GM21447 (cell line): ENCODE data around the gene DAB2IP.

Experiments
- ATAC-seq: cut with Tn5 transposase; IDR thresholded peaks from one replicate; pipeline ENCODE4 v1.9.1; 2021; ENCODE audit not compliant: unreplicated experiment

DAB2IP gene

GRCh38 chr9:121700165-121700831 is 48.9 kb downstream of the DAB2IP start:
- ATAC-seq = no peak

- no peak for ATAC-seq
Measured at GRCh38 chr9:121700832-121701419, 49.5 kb downstream of the DAB2IP start.

GRCh38 chr9:121701736-121702261 is 50.4 kb downstream of the DAB2IP start:
- ATAC-seq = no peak

GRCh38 chr9:121703014-121703734 is 51.7 kb downstream of the DAB2IP start:
- no peak for ATAC-seq

- no peak for ATAC-seq
Measured at GRCh38 chr9:121704281-121704680, 52.8 kb downstream of the DAB2IP start.

- ATAC-seq = no peak
Measured at GRCh38 chr9:121706149-121706750, 54.8 kb downstream of the DAB2IP start.

GRCh38 chr9:121707477-121708424 is 56.3 kb downstream of the DAB2IP start:
- ATAC-seq = peak; percentile 96

- ATAC-seq = no peak
Measured at GRCh38 chr9:121708768-121709488, 57.5 kb downstream of the DAB2IP start.

GRCh38 chr9:121709798-121710197 is 58.4 kb downstream of the DAB2IP start:
- ATAC-seq = no peak

GRCh38 chr9:121711281-121711680 is 59.8 kb downstream of the DAB2IP start:
- no peak for ATAC-seq

GRCh38 chr9:121711797-121712196 is 60.4 kb downstream of the DAB2IP start:
- no peak for ATAC-seq

- no peak for ATAC-seq
Measured at GRCh38 chr9:121713400-121714070, 62.1 kb downstream of the DAB2IP start.

GRCh38 chr9:121714075-121714705 is 62.8 kb downstream of the DAB2IP start:
- ATAC-seq = no peak

GRCh38 chr9:121714873-121715272 is 63.4 kb downstream of the DAB2IP start:
- ATAC-seq = no peak

- no peak for ATAC-seq
Measured at GRCh38 chr9:121717141-121717991, 65.9 kb downstream of the DAB2IP start.

GRCh38 chr9:121718084-121718483 is 66.7 kb downstream of the DAB2IP start:
- no peak for ATAC-seq

GRCh38 chr9:121718501-121718900 is 67.1 kb downstream of the DAB2IP start:
- no peak for ATAC-seq
